ENCODE results near the gene KCNK17.

- TF ChIP-seq EP300 (IDR thresholded peaks at IDR 0.05), result no peak
- TF ChIP-seq CTCF (IDR thresholded peaks at IDR 0.05), result no peak
- no peak for TF ChIP-seq POLR2AphosphoS5 (IDR thresholded peaks at IDR 0.05)
These were observed 24.7 kb downstream of the KCNK17 start for GRCh38 chr6:39289490-39289889.

All from stomach (tissue), 4 donors.